ENCODE measurements around the gene SPATA31C1. TPM values are rescaled to one million over a fixed set of nuclear protein-coding genes. Genes with fewer than 3 reads are reported as not detected.
A peak's percentile ranks its signal among the peaks of the same experiment; 100 is the strongest.

Gene SPATA31C1
- total and polyA plus RNA-seq, 3 donors from 2014 or later: 5.9 to 21.1 (median 13.5) TPM

- Histone ChIP-seq H3K27ac (no peak overlapping the region), H3K4me3 (no peak overlapping the region), H3K27me3 (no peaks in the 10 kb centered on the region), H3K9me3 (no peaks in the 10 kb centered on the region), H3K4me1 (peaks cover 6% of the 10 kb centered on the region), H3K36me3 (ENCODE audit: low read depth, missing control alignments) (no peaks in the 10 kb centered on the region)
- WGBS, 2 donors: 67 to 100% methylated on average over 1 to 8 of the region's 8 CpGs
- peak; percentile 61 for DNase-seq
- TF ChIP-seq CTCF (IDR thresholded peaks at IDR 0.05): no peak
- no peak for TF ChIP-seq POLR2A (IDR thresholded peaks at IDR 0.05)
- intact Hi-C loops (cut with DNase I; ENCODE audit: low total_unique reads): no loop called here
These were observed 45.6 kb upstream of the SPATA31C1 start for GRCh38 chr9:87872079-87872624.

GRCh38 chr9:87873607-87874303, 44.0 kb upstream of the SPATA31C1 start:
- Histone ChIP-seq H3K27me3 (no peaks in the 10 kb centered on the region), H3K9me3 (no peaks in the 10 kb centered on the region), H3K36me3 (ENCODE audit: low read depth, missing control alignments) (no peaks in the 10 kb centered on the region), H3K4me3 (no peak overlapping the region), H3K4me1 (peaks cover 6% of the 10 kb centered on the region), H3K27ac (no peak overlapping the region)
- intact Hi-C loops (cut with DNase I; ENCODE audit: low total_unique reads): no loop called here
- no peak for TF ChIP-seq CTCF (IDR thresholded peaks at IDR 0.05)
- DNase-seq: no peak
- WGBS, 2 donors: 97% methylated on average over 4 to 5 of the region's 5 CpGs

GRCh38 chr9:87874304-87874623, 43.5 kb upstream of the SPATA31C1 start:
- no peaks in the 10 kb centered on the region for H3K36me3 ChIP-seq (ENCODE audit: low read depth, missing control alignments)
- no peak for DNase-seq
- no peak for TF ChIP-seq CTCF (IDR thresholded peaks at IDR 0.05)
- TF ChIP-seq POLR2A (IDR thresholded peaks at IDR 0.05): no peak
- no peaks in the 10 kb centered on the region for H3K27me3 ChIP-seq
- H3K27ac ChIP-seq: no peak overlapping the region
- peaks cover 6% of the 10 kb centered on the region for H3K4me1 ChIP-seq
- 68 to 76% methylated on average over 7 of the region's 7 CpGs for WGBS, 2 donors
- no peaks in the 10 kb centered on the region for H3K9me3 ChIP-seq
- intact Hi-C loops (cut with DNase I; ENCODE audit: low total_unique reads): no loop called here
- no peak overlapping the region for H3K4me3 ChIP-seq

DNA sequence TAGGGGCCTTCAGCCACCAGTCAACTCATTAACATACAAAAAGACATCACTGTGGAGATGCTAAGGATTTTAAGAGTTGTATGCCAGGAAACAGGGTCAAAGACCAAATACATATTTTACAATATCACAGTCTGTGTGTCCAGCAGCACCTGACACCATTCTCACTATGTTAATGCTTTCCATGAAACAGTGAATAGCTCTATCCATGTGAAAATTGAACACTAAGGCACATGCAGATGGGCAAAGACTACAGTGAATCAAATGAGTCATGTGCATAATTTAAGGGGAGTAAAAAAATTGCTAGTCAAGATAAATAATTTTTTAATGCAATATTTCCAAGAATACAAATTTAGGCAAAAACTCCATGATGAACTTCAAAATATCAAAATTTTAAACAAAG, 42.7 kb upstream of the SPATA31C1 start:
- no peaks in the 10 kb centered on the region for H3K36me3 ChIP-seq (ENCODE audit: low read depth, missing control alignments)

More for the DNA sequence above, 42.7 kb upstream of the SPATA31C1 start:
- no peak for DNase-seq
- intact Hi-C loops (cut with DNase I; ENCODE audit: low total_unique reads): no loop called here
- no peaks in the 10 kb centered on the region for H3K27me3 ChIP-seq
- H3K27ac ChIP-seq: no peak overlapping the region
- H3K4me1 ChIP-seq: peaks cover 6% of the 10 kb centered on the region
- no peak overlapping the region for H3K4me3 ChIP-seq
- no peaks in the 10 kb centered on the region for H3K9me3 ChIP-seq
- TF ChIP-seq POLR2A (IDR thresholded peaks at IDR 0.05) (no peak), CTCF (IDR thresholded peaks at IDR 0.05) (no peak)
